Bronchial epithelial cell (primary cell): ENCODE results near the gene TSPAN18. TPM values are rescaled to one million over a fixed set of nuclear protein-coding genes. Genes with fewer than 3 reads are reported as not detected.

Source experiments
- DNase-seq: peaks from one replicate; pipeline ENCODE4 v3.0.0-alpha.2; 2010; ENCODE audit warnings: low read depth
- FAIRE-seq: peaks from 2 replicates; lab custom pipeline; 2011; peaks lifted over from hg19 to GRCh38; lab: Jason Lieb, UNC
- H3K27me3 ChIP-seq: 2 replicates; pipeline ENCODE4 v1.5.1; 2011; ENCODE audit warnings: low read length; ENCODE audit not compliant: control insufficient read depth, insufficient read depth
- H3K36me3 ChIP-seq: 2 replicates; pipeline ENCODE4 v1.5.1; 2011; ENCODE audit warnings: low read length; ENCODE audit not compliant: control insufficient read depth, insufficient read depth
- H3K4me3 ChIP-seq: 2 replicates; pipeline ENCODE4 v1.5.1; 2011; ENCODE audit warnings: mild to moderate bottlenecking, low read depth, low read length, control low read depth
- total RNA-seq: library from RNA; depleted of rRNA; stranded (reverse); fragments of >200 nt; gene quantifications from 2 replicates; pipeline ENCODE4 v1.2.1, GENCODE V29; 2014
- TF ChIP-seq, protein P1 (sequence below): IDR thresholded peaks from 2 replicates; pipeline ENCODE4 v1.5.1; 2011; ENCODE audit warnings: mild to moderate bottlenecking, moderate library complexity, low read length, control low read depth, inconsistent platforms; ENCODE audit not compliant: insufficient read depth, severe bottlenecking

The TSPAN18 gene
- total RNA-seq, 1 donor from 2014 or later, result not detected

DNA sequence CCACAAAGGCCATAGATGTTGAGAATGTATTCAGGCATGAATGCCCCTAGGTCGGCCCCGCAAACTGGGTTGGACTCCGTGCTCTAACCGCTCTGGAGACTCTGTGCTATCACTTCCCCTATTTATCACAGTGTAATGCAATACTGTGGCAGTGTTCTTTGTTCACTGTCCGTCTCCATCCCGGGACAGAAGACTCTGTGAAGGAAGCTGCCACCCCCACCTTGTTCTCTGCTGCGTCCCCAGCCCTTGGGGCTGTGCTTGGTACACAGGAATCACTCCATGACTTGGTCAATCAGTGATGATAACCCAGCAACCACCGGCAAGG, 57.6 kb downstream of the TSPAN18 start:
- TF ChIP-seq, protein P1, sequence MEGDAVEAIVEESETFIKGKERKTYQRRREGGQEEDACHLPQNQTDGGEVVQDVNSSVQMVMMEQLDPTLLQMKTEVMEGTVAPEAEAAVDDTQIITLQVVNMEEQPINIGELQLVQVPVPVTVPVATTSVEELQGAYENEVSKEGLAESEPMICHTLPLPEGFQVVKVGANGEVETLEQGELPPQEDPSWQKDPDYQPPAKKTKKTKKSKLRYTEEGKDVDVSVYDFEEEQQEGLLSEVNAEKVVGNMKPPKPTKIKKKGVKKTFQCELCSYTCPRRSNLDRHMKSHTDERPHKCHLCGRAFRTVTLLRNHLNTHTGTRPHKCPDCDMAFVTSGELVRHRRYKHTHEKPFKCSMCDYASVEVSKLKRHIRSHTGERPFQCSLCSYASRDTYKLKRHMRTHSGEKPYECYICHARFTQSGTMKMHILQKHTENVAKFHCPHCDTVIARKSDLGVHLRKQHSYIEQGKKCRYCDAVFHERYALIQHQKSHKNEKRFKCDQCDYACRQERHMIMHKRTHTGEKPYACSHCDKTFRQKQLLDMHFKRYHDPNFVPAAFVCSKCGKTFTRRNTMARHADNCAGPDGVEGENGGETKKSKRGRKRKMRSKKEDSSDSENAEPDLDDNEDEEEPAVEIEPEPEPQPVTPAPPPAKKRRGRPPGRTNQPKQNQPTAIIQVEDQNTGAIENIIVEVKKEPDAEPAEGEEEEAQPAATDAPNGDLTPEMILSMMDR, result no peak
- Histone ChIP-seq H3K27me3 (peaks cover 2% of the 10 kb centered on the region), H3K4me3 (no peak overlapping the region), H3K36me3 (no peaks in the 10 kb centered on the region)
- no peak for DNase-seq
- FAIRE-seq, result no peak

DNA sequence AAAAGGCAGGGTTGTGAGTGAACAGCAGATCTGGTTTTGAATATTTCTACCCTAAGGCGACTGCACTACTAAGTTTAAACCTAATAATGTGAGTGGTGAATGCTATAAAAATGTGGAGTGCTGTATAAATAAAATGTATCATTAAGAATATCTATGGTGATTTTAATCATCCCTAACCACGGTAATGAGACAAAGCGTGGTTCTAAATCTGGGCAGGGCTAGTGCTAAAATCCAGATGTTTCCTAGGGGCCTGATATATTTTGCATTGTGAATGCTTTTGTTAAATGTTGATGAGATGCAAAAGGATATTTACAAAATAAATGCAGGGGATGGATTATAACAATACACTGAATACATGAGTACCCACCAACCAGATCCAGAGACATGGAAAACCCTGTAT, 58.1 kb downstream of the TSPAN18 start:
- FAIRE-seq, result no peak
- TF ChIP-seq, protein P1, result no peak

DNA sequence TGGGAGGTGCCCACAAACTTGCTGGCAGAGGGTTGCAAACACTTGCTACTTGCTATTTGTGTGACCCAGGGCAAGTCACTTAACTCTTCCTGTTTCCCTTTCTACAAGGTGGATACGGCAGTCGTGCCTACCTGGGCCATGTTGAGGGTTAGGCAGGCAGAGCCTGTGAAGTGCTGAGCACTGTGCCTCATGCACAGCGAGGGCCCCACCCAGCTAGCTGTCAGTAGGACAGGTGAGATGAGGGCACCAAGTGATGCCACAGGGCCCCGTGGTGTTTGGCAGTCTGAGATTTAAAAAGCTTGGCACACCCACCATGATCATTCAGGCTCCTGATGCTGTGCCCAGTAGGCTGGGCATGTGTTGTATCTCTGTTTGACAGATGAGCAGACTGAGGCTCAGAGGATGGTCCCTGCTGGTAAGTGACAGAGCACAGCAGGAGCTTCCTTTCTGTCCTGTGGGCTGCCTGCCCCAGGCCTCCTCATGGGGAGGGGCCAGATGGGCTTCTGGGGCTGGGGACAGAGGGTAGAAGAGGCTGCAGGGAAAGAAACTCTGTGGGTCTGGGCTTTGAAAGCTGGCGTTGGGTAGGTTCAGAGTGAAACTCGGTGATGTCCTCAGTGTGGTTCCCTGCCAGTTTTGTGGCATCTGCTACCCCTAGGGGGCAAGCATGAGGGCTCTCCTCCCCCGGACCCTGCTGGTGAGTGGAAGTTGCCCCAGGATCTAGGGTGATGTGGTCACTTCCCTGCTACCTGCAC, 59.3 kb downstream of the TSPAN18 start:
- FAIRE-seq (no peak), DNase-seq (no peak)
- Histone ChIP-seq H3K27me3 (peaks cover 2% of the 10 kb centered on the region), H3K36me3 (no peaks in the 10 kb centered on the region), H3K4me3 (no peak overlapping the region)
- TF ChIP-seq, protein P1, result no peak

More for the DNA sequence above, 58.1 kb downstream of the TSPAN18 start:
- H3K27me3 ChIP-seq, result peaks cover 2% of the 10 kb centered on the region
- H3K4me3 ChIP-seq, result no peak overlapping the region
- no peaks in the 10 kb centered on the region for H3K36me3 ChIP-seq
- no peak for DNase-seq

DNA sequence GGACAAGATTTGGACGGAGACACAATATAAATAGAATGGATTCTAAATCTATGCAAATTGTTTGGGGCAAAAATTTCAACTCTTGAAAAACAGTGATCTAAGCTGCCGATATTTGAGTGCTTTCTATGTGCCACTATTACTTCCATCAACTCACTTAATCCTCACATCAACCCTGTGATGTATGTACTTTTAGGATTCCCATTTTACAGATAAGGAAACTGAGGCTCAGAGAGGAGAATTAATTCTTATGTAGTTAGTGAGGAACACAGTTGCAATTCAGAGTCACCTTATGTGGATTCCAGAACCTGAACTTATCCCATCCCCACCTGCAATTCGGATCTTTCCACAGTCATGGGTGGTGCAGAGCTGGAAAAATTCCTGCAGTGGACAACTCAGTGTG, 60.3 kb downstream of the TSPAN18 start:
- FAIRE-seq (no peak), DNase-seq (no peak)
- H3K4me3 ChIP-seq, result no peak overlapping the region
- H3K27me3 ChIP-seq, result peaks cover 2% of the 10 kb centered on the region
- no peaks in the 10 kb centered on the region for H3K36me3 ChIP-seq
- TF ChIP-seq, protein P1, result no peak

DNA sequence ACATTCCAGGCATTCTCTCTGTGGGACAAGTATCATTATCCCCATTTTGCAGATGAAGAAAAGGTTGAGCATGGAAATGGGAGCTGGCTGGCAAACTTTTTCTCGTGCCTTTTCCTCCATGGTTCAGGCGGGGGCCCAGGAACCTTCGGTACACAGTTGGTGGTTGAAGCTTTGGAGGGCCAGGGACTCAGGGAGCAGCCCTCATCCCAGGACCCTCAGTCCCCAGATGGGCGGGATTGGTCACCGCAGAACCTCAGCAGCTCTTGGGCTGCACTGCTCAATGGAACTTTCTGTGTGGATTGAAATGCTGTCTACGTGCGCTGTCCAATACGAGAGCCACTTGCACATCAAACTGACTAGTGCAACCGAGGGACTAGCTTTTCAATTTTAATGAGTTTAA, 61.2 kb downstream of the TSPAN18 start:
- DNase-seq (no peak), FAIRE-seq (no peak)
- H3K27me3 ChIP-seq, result peaks cover 3% of the 10 kb centered on the region
- H3K4me3 ChIP-seq, result no peak overlapping the region
- TF ChIP-seq, protein P1, result no peak
- H3K36me3 ChIP-seq, result no peaks in the 10 kb centered on the region
